ENCODE data around the gene POU3F2. TPM values are rescaled to one million over a fixed set of nuclear protein-coding genes. Genes with fewer than 3 reads are reported as not detected.

The POU3F2 gene
- total RNA-seq, 1 donor from 2014 or later = not detected

- ChIA-PET POLR2A (no interaction called here), CTCF (interaction anchor here (0.7 to 1.4 kb wide), 3 partner anchors 11 to 1344 kb away, joined by 4 to 7 read pairs (median 5); no protein-coding TSS in a partner anchor)
- intact Hi-C loops (cut with micrococcal nuclease) = loop anchor here (5.0 kb wide), 1 partner anchor 1606 kb away; no protein-coding TSS in a partner anchor
- no peak for DNase-seq
- no peak overlapping the region for H3K27ac Mint-ChIP-seq
- no peaks in the 10 kb centered on the region for H3K9me3 Mint-ChIP-seq
- H3K27me3 Mint-ChIP-seq = peaks cover 71% of the 10 kb centered on the region
- no peak overlapping the region for H3K4me3 Mint-ChIP-seq
- H3K36me3 Mint-ChIP-seq (ENCODE audit: low read depth) = no peaks in the 10 kb centered on the region
- no peak for TF ChIP-seq CTCF (IDR thresholded peaks at IDR 0.05)
- H3K4me1 Mint-ChIP-seq = peaks cover 27% of the 10 kb centered on the region
- ATAC-seq (ENCODE audit: low read depth) = no peak
Observed at GRCh38 chr6:98841621-98842341, 7.4 kb downstream of the POU3F2 start.

- CTCF ChIA-PET = interaction anchor here (0.7 to 1.4 kb wide), 2 partner anchors 10 to 1345 kb away, joined by 4 read pairs; no protein-coding TSS in a partner anchor
- ATAC-seq (ENCODE audit: low read depth) (no peak), DNase-seq (no peak)
- H3K4me1 Mint-ChIP-seq = peaks cover 27% of the 10 kb centered on the region
- POLR2A ChIA-PET = no interaction called here
- no peaks in the 10 kb centered on the region for H3K9me3 Mint-ChIP-seq
- no peaks in the 10 kb centered on the region for H3K36me3 Mint-ChIP-seq (ENCODE audit: low read depth)
- no peak overlapping the region for H3K4me3 Mint-ChIP-seq
- no peak overlapping the region for H3K27ac Mint-ChIP-seq
- intact Hi-C loops (cut with micrococcal nuclease) = loop anchor here (5.0 kb wide), 1 partner anchor 1605 kb away; no protein-coding TSS in a partner anchor
- no peak for TF ChIP-seq CTCF (IDR thresholded peaks at IDR 0.05)
- peaks cover 73% of the 10 kb centered on the region for H3K27me3 Mint-ChIP-seq
Observed at GRCh38 chr6:98842342-98843180, 8.2 kb downstream of the POU3F2 start.

GRCh38 chr6:98843271-98844243 is 9.2 kb downstream of the POU3F2 start:
- Mint-ChIP-seq H3K36me3 (ENCODE audit: low read depth) (no peaks in the 10 kb centered on the region), H3K27ac (no peak overlapping the region), H3K9me3 (no peaks in the 10 kb centered on the region), H3K27me3 (peaks cover 68% of the 10 kb centered on the region), H3K4me1 (peaks cover 30% of the 10 kb centered on the region), H3K4me3 (peak overlapping the region; percentile 11)
- TF ChIP-seq CTCF (IDR thresholded peaks at IDR 0.05) = no peak
- intact Hi-C loops (cut with micrococcal nuclease) = loop anchor here (2.0 to 5.0 kb wide), 2 partner anchors 15 to 1604 kb away; no protein-coding TSS in a partner anchor
- no peak for ATAC-seq (ENCODE audit: low read depth)
- DNase-seq = no peak
- CTCF ChIA-PET = interaction anchor here (0.7 to 1.4 kb wide), 2 partner anchors 9 to 1346 kb away, joined by 4 read pairs; no protein-coding TSS in a partner anchor
- POLR2A ChIA-PET = no interaction called here

DNA sequence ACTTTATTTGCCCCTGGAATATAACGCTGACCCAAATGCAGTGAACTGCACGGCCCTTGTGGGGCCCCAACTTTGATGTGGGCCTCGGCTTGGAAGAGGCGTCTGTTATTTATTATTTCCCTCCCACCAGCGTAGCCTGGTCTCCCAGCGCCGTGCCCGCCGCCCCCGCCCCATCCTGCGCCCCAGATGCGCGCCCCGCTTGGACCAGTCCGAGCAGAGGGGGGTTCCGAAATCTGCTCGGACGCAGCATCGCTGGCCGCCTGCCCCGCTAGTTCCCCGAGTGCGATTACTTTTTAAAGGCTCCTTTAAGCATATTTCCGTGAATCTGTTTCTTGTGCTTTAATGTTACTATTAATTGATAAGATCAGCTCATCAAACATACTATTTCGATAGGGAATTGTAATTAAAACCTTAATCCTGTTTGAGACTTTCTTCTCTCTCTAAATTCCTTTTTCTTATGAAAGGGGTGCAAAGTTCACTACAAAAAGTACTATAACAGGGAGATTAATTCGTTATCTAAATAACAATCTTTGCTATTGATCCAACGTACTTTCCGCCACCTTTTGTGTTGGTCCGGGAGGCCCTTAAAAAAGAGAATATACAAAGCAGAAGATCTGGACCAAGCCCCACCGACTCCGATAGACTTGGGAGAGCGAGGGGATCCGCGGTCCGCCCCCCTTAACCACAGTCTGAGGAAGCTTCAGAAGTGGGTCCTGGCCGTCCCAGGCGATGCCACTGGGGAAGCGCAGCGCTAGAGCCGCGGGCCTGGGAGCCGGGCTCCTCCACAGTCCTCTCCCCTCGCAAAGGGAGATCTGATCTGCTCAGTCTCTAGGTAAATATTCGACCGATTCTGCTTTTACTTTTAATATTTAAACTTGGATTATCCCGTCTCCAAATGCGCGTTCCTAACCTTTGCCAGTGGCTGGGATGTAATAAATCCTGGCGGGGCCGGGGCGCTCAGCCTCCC is 10.2 kb downstream of the POU3F2 start:
- peak overlapping the region; percentile 19 for H3K4me3 Mint-ChIP-seq
- no peak for TF ChIP-seq CTCF (IDR thresholded peaks at IDR 0.05)
- H3K9me3 Mint-ChIP-seq = no peaks in the 10 kb centered on the region
- no peak overlapping the region for H3K27ac Mint-ChIP-seq
- peaks cover 30% of the 10 kb centered on the region for H3K4me1 Mint-ChIP-seq
- H3K36me3 Mint-ChIP-seq (ENCODE audit: low read depth) = no peaks in the 10 kb centered on the region
- H3K27me3 Mint-ChIP-seq = peaks cover 77% of the 10 kb centered on the region
- CTCF ChIA-PET = interaction anchor here (1.8 kb wide), 1 partner anchor 16 kb away, joined by 4 read pairs; no protein-coding TSS in a partner anchor
- ATAC-seq (ENCODE audit: low read depth) (no peak), DNase-seq (no peak)
- intact Hi-C loops (cut with micrococcal nuclease) = loop anchor here (1.0 to 5.0 kb wide), 10 partner anchors 10 to 1776 kb away; partner anchors contain the start of genes FBXL4 and POU3F2
- POLR2A ChIA-PET = no interaction called here
